Liver (tissue), 3 donors: ENCODE data around the gene EIF2B2.

Source experiments
- EGR1 ChIP-seq, 2 donors: IDR thresholded peaks; 2 replicates each; pipeline ENCODE4 v1.6.1; 2016 to 2018; ENCODE audit warnings: antibody characterized with exemption in 2 of 2, low read depth in 2 of 2
- FOXA1 ChIP-seq: IDR thresholded peaks from 2 replicates; pipeline ENCODE4 v1.6.1; 2016; ENCODE audit warnings: antibody characterized with exemption
- GABPA ChIP-seq, 2 donors: IDR thresholded peaks in 1 of 2; conservative IDR thresholded peaks in 1 of 2; 2 replicates each; pipeline ENCODE4 v1.6.1; 2016; ENCODE audit warnings: antibody characterized with exemption in 2 of 2, mild to moderate bottlenecking in 1 of 2, moderate library complexity in 1 of 2
- JUND ChIP-seq, 2 donors: IDR thresholded peaks; 2 replicates each; pipeline ENCODE4 v1.6.1; 2016; ENCODE audit warnings: antibody characterized with exemption in 2 of 2
- RAD21 ChIP-seq, 2 donors: IDR thresholded peaks; 2 replicates each; pipeline ENCODE4 v1.6.1; 2016; ENCODE audit warnings: antibody characterized with exemption in 2 of 2, mild to moderate bottlenecking in 2 of 2
- RXRA ChIP-seq, 2 donors: IDR thresholded peaks; 2 replicates each; pipeline ENCODE4 v1.6.1; 2017 to 2018; ENCODE audit warnings: antibody characterized with exemption in 2 of 2, mild to moderate bottlenecking in 1 of 2
- SP1 ChIP-seq: IDR thresholded peaks from 2 replicates; pipeline ENCODE4 v1.6.1; 2018; ENCODE audit warnings: antibody characterized with exemption, mild to moderate bottlenecking
- YY1 ChIP-seq: IDR thresholded peaks from 2 replicates; pipeline ENCODE4 v1.6.1; 2016; ENCODE audit warnings: antibody characterized with exemption, mild to moderate bottlenecking
- TF ChIP-seq, protein P1 (sequence below): fragments of 150-350 bp; IDR thresholded peaks from 2 replicates; pipeline ENCODE4 v1.5.1; 2017; ENCODE audit warnings: improper control_type of control experiment, low read depth, low read length; ENCODE audit not compliant: missing input control
- TF ChIP-seq, protein P2 (sequence below): IDR thresholded peaks from 2 replicates; pipeline ENCODE4 v1.6.1; 2016; ENCODE audit warnings: antibody characterized with exemption, mild to moderate bottlenecking
- TF ChIP-seq, protein P3 (sequence below): IDR thresholded peaks from 2 replicates; pipeline ENCODE4 v1.6.1; 2016; ENCODE audit warnings: antibody characterized with exemption
- donor health status: healthy.
- donor health status: healthy.

DNA sequence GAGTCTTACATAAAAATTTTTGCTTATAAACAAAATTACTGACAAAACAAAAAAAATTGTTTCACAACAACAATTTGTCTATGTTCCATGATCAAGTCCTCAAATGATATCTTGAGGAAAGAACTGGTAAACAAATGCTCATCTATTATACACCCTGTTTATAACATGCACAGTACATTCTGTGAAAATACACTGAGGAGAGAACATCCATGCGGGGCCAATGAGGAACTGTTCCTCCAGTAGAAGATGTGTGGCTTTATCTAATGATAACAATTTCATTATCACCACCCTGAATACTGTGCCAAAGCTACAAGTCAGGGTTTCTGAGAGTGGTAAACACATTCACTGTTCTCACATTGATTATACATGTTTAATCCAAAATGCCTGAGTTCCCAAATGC is 37.8 kb downstream of the EIF2B2 start:
- TF ChIP-seq GABPA (IDR thresholded peaks at IDR 0.05 in 1 of 2, conservative IDR thresholded peaks at IDR 0.05 in 1 of 2): no peak
- no peak for TF ChIP-seq JUND (IDR thresholded peaks at IDR 0.05)
- TF ChIP-seq, protein P1, sequence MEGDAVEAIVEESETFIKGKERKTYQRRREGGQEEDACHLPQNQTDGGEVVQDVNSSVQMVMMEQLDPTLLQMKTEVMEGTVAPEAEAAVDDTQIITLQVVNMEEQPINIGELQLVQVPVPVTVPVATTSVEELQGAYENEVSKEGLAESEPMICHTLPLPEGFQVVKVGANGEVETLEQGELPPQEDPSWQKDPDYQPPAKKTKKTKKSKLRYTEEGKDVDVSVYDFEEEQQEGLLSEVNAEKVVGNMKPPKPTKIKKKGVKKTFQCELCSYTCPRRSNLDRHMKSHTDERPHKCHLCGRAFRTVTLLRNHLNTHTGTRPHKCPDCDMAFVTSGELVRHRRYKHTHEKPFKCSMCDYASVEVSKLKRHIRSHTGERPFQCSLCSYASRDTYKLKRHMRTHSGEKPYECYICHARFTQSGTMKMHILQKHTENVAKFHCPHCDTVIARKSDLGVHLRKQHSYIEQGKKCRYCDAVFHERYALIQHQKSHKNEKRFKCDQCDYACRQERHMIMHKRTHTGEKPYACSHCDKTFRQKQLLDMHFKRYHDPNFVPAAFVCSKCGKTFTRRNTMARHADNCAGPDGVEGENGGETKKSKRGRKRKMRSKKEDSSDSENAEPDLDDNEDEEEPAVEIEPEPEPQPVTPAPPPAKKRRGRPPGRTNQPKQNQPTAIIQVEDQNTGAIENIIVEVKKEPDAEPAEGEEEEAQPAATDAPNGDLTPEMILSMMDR: no peak
- TF ChIP-seq, protein P2, sequence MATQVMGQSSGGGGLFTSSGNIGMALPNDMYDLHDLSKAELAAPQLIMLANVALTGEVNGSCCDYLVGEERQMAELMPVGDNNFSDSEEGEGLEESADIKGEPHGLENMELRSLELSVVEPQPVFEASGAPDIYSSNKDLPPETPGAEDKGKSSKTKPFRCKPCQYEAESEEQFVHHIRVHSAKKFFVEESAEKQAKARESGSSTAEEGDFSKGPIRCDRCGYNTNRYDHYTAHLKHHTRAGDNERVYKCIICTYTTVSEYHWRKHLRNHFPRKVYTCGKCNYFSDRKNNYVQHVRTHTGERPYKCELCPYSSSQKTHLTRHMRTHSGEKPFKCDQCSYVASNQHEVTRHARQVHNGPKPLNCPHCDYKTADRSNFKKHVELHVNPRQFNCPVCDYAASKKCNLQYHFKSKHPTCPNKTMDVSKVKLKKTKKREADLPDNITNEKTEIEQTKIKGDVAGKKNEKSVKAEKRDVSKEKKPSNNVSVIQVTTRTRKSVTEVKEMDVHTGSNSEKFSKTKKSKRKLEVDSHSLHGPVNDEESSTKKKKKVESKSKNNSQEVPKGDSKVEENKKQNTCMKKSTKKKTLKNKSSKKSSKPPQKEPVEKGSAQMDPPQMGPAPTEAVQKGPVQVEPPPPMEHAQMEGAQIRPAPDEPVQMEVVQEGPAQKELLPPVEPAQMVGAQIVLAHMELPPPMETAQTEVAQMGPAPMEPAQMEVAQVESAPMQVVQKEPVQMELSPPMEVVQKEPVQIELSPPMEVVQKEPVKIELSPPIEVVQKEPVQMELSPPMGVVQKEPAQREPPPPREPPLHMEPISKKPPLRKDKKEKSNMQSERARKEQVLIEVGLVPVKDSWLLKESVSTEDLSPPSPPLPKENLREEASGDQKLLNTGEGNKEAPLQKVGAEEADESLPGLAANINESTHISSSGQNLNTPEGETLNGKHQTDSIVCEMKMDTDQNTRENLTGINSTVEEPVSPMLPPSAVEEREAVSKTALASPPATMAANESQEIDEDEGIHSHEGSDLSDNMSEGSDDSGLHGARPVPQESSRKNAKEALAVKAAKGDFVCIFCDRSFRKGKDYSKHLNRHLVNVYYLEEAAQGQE: no peak
- TF ChIP-seq, protein P3, sequence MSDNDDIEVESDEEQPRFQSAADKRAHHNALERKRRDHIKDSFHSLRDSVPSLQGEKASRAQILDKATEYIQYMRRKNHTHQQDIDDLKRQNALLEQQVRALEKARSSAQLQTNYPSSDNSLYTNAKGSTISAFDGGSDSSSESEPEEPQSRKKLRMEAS: no peak
- TF ChIP-seq RAD21 (IDR thresholded peaks at IDR 0.05): no peak
- TF ChIP-seq SP1: no peak
- no peak for TF ChIP-seq RXRA (IDR thresholded peaks at IDR 0.05)
- TF ChIP-seq YY1: no peak
- no peak for TF ChIP-seq EGR1 (IDR thresholded peaks at IDR 0.05; ENCODE audit: low read depth in 2 of 2)
- no peak for TF ChIP-seq FOXA1
